Inferior parietal cortex (tissue), 1 donor: Measurements from ENCODE around the gene LSM3.
A peak's percentile ranks its signal among the peaks of the same experiment; 100 is the strongest.

ENCODE experiments used
- DNase-seq: peaks from one replicate; pipeline ENCODE4 v3.0.0-alpha.2; 2016; ENCODE audit errors: extremely low spot score

Gene LSM3

DNA sequence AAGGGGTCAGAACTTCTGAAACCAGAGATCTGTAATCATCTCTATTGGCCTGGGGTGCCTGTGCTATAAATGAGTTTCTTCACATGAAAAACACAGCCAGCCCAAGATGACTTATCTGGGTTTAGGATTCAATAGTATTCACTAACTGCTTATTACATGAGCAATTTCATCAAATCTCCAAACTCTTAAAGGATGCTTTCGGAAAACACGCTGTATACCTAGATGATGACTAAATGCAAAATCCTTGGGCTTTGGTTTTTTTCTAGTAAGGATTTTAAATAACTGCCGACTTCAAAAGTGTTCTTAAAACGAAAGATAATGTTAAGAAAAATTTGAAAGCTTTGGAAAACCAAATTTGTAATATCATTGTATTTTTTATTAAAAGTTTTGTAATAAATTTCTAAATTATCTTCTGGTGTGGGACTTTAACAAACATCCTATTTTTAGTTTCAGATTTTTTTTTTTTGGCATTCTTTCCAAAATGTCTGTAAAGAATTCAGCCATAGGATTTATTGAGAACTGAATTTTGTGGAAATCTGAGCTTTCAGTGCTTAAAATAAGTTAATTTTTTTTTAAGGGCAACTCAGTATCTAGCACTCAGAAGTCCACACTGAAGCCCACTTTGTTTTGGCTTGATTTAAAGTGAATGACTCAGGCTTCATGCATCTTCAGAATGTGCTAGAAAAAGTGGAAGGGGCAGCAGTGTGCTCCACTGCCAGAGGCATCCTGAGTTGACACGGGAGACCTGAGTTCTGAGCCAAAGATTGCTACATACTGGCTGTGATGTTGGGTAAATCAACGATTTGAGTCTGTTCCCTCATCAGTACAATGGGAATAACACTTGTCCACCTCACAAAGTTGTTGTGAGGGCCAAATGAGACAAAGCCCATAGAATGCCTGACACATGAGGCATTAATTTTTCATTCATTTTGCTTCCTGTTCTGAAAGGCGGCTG is 35.1 kb upstream of the LSM3 start:
- DNase-seq, result no peak

DNA sequence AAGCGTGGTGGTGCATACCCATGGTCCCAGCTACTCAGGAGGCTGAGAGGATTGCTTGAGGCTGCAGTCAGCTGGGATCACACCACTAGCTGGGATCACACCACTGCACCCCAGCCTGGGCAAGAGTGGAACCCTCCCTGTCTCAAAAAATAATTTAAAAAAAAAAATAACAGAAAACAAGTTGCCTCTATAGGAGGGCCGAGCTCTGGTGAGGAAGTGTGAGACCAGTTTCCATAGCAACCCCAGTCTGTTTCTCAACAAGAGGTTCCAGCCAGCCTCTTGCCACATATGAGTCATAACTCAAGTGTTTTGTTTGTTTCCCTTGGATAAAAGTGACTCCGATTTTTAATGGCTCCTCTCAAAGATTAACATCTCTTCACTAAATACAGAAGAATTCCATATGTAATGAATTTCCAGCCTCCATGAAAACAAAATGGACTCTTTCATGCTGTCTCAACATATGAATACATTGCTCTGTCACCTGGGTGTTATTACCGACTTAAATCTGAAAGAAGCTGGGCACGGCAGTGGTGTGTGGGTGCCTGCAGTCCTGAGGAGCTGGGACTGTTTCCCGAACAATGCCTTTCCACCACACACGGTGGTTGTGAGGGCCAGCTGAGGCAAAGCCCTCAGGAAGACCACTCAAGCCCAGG is 34.1 kb upstream of the LSM3 start:
- DNase-seq, result peak; percentile 82

DNA sequence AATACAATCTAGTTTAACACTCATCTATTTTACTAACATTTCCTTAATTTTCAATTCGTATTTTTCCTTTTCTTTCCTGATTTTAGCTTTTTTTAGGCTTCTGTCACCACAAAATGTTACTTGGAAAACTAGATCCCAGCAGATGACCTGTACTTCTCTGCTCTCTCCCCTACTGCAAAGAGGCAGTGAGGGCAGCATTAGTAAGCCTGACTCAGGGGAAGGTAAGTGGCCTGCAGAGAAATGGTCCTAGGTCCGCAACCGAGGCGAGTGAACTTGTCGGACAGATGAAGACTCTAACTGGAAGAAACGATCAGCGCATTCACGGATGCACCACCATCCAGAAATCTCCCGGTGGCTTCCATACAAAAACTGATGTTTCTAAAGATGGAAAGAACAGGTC is 33.4 kb upstream of the LSM3 start:
- DNase-seq, result peak; percentile 15

DNA sequence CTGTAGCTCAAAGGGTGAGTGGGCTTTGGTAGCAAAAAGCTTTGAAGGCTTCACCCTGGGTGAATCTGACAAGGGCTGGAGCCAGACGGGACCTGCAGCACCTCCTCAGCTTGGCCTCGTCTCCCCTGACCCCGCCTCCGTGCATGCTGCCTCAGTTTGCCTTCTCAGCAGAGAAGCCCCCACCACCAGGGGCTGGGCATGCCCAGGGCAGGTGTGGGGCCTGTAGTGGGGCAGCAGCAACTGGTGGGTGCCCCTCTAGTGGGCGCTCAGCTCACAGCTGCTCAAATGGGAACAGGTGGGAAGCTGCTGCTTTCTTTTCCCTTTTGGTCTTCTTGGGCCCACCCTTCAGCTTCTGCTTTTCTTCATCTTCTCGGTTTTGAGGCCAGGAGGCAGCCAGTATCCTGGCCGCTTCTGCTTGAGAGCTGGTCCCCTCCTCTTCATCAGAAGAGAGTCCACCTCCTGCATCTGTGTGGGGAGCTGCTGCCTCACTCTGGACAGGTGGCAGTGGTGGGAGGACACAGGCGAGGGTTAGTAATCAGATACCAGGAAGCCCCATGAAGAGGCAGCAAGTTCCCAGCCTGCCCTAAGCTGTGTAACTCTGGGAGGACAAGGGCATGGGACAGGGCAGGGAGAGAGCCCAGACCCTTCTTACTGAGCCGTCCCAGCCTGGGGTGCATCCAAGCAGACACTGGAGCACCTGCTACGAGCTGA is 32.8 kb upstream of the LSM3 start:
- DNase-seq, result no peak

DNA sequence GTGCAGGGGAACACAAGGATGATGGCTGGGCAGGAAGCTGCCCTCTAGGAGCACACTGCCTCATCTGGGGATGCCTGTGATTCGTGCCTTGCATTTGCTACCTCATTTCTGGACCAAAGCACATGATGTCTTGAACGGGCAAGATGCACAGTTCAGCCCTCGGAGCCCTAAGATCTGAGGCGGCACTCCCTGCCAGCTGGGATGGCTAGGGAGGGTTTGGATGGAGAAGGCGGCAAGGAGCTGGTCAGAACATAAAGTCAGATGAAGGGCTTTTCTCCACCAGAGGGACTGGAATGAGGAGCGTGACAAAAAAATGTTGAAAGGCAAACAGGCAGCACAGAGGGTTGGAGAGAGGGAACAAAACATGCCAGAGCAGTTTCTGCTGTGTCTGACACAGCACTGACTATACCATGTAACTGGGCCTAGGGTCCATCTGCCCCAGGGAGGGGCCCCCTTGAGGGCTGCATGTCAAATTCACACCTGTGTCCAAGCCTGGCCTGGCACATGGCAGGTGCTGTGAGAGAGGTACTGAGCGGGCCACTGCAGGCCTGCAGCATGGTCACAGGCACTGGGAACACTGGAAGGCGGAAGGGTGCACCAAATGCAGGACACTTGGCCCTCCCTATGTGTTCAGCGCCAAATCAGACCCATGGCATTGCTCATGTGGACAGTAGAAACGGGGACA is 32.1 kb upstream of the LSM3 start:
- DNase-seq, result no peak

DNA sequence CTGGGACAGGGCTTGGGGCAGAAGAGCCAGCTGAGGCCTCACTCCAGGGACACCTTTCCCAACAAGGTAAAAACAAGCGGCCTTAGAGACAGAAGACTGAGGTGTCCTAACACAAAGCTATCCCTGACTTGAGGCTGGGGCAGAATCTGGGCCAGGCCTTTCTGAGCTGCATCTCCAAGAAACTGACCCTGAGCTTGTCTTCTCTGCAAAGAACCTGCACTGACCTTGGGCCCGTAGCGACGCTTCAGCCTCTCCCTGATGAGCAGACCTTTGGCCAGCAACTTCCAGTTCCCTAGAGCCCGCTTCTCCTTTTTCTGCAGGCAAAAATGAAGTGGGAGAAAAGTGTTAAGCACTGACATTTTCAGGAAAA is 31.6 kb upstream of the LSM3 start:
- no peak for DNase-seq

DNA sequence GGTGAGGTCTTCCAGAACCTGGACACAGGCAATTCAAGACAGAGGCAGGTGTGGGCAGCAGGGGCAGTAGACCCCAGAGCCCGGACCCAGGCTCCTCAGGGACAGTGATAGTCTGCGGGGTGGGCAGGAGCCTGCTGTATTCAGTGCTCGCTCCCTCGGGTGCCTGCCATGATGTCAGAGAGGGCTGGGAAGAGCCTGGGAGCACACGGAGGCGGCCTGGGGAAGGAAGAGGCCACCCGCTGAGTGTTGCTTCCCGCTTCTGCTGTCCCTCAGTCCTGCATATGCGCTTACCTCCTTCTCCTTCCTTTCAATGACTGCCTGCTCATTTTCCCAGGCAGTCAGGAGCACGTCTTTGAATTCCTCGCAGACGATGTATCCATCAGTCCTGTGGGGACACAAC is 31.0 kb upstream of the LSM3 start:
- no peak for DNase-seq

DNA sequence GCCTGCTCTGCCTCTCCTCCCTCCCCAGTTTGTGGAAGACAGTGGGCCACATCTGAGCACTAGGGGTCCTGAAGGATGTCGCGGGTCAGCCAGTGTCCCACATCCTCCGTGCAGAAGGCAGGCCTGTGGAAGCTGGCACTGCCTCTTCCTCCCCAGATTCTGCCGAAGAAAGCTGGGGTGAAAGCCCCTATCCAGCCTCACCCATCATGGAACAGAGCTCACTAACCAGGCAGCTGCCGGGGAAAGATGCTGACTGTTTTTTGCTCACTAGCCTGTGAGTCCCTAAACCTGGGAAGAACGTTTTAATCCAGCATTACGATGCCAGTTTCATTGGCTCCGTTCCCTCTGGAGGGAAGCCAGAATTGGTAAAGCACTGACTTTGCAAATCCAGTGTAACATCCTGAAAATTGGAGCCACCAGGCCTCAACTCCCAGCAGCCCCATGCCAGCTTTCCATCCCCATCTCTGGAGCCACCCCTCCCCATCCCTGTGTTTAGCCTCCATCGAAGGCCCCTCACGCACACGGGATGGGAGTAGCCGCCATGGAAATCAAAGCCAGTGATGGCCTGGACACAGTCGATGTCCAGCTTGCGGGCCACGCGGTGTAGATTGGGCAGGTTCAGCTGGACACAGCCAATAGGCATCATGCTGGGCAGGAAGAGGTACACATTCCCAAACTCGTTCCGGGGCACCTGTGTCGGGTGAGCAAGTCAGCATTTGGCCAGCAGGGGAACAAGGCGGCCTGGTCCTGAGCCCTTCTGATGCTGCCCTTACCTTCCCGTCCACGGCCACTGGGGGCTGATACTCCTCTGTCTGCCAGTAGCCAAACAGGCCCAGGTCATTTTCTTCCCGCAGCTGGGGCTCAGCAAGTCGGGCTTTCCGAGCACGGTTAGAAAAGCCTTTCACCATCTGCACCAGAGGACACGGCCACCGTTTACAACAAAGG is 30.3 kb upstream of the LSM3 start:
- DNase-seq, result peak; percentile 34

DNA sequence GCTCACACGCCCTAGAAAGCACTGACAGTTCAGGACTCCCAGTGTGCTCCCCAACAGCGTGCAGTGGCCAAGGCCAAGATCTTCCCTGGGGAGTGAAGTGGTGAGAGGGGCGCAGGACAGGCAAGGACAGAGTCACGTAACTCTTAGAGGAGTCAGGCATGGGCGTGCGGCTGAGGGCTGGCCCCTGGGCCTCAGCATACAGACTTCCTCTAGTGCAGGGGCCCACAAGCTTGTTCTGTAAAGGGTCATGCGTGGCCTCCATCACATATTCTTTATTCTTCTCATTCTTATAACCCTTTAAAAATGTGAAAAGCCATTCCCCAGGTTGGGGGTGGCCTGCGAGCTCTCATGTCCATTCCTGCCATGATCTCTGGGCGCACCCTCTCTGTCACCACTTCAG is 28.5 kb upstream of the LSM3 start:
- no peak for DNase-seq

DNA sequence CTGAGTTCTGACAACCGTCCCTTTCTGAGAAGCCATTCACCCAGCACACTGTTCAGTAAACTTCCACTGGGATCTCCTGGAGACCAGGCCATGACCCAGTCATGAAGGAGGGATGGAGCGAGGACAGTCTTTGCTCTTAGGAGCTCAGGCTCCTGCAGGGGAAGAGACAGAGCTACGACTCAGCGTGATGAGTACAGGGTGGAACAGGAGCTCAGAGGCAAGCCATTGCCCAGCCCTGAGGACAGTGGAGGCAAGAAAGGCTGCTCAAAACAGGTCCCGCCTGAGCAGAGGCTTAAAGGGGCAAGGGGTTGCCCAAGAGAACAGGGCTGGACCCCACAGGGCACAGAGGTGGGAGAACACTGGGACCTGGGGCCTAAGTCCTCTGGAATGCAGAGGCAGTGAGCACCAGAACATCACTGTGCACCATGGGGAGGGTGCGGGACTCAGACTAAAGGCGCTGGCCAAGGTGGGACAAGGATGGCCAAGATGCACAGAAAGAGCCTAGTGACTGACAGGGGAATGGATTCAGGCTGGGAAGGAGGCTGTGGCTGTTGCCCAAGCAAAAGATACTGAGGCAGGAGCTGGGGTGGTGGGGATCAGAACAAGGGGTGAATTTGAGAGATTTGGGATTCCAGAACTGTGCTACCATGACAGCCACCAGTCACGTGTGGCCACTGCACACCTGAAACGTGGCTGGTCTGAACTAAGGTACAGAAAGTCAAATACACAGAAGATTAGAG is 28.0 kb upstream of the LSM3 start:
- no peak for DNase-seq

DNA sequence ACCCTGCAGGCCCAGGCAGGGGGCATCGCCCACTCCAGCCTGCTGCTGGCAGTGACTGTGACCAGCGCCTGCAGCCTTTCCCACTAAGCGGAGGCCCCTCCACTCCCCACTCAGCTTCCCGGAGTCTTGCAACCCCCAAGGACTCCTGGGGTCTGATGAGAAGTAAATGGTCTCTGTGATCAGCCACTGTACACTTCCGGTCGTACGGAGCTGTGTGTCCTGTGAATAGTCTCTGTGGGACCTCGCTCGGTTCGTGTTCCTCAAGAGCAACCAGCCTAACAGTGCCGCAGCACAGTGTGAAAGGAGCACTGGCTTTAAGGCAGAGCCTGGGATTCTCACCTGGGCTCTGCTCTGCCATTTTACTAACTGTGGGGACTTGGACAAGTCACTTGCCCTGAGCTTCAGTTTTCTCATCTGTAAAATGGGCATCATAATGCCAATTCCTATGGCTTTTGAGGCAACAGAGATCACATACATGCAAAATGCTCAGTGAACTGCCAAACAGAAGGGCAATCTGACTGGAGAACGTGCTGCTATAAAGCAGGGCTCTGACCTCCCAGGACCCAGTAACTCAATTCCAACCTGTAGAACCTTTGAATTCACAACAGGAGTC is 27.0 kb upstream of the LSM3 start:
- no peak for DNase-seq

DNA sequence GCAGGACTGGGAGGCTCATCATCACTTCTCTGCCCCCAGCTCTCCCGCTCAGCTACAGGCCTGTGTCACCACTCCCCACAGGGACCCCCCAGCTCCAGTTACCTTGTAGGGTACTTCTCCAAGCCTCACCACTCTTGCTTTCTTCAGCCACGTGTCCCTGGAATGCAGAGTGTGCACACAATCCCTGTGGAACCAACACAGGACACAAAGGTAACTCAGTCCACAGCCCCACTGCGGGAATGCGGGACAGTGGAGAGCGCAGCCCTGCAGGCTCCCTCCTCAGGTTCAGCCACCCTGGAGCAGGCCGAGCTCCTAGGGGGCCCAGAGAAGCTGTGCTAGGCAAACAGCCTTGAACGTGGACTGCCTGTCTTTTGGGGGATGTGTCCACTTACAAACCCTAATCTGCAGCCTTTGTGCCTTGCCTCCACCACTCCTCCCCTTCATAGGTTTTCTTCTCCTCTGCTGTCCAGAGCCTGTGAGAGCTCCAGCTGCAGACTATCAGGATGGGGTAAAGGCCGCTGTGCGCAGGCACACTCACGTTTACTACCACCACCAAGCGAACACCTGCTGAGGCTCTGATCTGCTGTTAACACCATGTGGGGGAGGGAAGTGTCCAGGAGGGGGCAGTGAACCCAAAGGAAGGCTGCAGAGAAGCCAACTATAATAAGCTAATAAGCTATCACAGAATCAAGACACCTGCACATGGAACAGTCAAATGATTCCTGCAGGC is 26.2 kb upstream of the LSM3 start:
- DNase-seq, result no peak

DNA sequence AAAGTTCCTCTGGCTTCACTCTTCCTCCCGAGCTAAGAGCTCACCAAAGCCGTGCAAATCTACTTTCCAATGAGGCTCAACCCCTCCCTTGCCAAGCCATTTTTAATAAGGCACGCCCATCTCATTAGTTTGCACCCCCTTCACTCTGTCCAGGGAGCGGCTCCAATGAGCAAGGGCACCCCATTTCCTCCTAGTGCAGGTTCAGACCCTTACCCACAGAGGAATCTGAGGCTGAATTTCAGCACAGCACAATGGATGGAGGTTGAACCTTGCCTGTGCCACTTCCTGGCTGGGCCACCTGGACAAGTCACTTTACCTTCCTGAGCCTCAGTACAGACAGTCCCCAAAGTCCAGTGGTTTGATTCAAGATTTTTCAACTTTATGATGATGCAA is 25.7 kb upstream of the LSM3 start:
- DNase-seq, result no peak

DNA sequence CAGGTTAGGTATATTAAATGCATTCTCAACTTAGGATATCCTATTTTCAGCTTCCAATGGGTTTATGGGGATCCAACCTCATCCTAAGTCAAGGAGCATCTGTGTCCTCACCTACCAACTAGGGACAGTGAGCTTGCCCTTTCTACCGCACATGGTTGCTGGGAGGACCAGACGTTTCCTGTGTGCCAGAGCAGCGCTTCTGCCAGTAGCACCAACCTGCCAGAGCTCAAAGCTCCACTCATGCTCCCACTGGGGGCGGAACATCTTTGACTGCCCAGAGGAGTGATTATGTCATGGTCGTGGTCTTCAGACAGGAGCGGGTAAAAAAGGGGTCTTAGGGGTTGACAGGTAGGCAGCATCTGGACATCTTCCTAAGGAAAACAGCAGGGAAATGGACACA is 25.0 kb upstream of the LSM3 start:
- DNase-seq, result no peak

DNA sequence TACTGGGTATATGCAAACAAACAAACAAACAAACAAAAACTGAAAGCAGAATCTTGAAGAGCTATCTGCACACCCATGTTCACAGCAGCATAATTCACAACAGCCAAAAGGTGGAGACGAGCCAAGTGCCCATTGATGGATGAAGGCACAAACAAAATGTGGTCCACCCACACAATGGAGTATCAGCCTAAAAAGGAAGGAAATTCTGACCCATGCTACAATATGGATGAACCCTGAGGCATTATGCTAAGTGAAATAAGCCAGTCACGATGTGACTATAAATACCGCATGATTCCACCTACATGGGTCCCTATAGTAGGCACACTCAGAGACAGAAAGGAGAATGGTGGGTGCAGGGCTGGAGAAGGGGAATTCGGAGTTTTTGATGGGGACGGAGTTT is 24.3 kb upstream of the LSM3 start:
- DNase-seq, result no peak

DNA sequence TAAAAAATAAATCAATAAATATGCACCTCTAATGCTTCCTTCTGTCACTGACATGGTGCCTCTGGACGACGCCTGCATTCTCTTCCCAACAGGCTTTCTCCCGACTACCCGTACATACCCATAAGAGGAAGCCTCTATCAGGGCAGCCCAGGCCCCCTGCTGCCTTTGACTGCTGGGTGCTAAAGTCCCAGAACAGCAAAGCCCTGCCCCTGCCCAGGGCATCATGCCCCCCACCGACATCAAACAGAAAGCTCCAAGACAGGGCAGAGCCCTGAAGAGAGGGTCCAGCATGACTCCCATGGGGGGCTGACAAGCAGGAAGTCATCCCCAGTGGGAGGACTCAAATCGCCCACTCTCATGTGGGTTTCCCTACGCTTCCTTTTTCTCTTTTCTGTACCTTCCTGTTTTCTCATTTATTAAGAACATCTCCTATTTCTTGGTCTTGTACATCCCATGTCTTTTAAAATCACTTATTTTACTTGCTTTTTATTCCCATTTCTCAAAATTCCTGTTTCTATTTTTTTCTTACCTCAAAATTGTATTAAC is 23.6 kb upstream of the LSM3 start:
- DNase-seq, result no peak

DNA sequence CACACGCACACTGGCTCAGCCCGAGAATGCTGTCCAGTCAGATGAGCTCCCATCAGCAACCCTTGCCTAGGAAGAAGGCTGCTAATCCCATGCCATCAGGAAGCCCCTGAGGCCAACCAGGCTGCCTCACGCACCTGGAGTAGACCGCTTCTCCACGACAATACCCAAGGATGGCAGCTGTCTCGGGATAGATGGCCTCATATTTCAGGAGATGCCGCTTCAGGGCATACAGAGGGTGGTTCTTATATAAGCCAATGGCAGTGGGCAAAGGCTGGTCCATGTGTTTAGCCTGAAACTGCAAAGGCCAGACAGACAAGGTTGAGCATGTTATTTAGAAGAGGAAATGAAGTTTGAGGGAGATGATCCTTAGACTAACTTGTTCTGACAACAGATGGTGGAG is 22.4 kb upstream of the LSM3 start:
- no peak for DNase-seq

DNA sequence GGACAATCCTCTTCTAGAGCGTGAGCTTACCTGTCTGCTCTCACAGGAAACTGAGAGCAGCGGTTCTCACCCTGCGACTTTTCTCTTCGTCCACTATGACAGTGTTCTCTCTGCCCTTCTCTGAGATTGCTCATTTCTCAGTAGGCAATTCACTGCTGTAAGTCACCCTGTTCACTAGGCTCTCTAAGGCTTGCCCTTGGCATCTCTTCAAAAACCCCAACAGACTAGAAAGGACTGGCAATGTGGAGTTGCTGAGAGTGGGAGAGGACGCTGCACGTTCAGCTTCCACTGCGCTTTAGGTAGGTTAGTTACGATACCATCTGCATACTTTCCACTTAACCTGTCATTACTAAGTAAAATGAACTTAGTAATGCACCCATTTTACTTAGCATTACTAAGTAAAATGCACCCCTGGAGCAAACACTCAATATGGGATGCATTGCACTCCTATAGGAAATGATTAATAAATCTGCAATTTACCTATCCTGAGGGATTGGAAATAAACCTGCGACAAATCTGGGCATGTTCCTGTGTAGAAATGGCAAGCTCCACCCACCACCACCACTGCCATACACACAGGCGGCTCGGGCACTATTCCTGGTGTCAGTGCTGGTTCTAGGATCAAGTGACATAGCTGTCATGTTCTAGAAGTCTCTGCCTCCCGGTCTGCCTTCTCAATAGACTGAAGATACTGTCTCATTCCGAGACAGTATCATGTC is 21.6 kb upstream of the LSM3 start:
- DNase-seq, result no peak
